GM18909 (cell line): ENCODE measurements around the gene DNAJA4.
A peak's percentile ranks its signal among the peaks of the same experiment; 100 is the strongest.

Experiments used
- ATAC-seq: cut with Tn5 transposase; IDR thresholded peaks from one replicate; pipeline ENCODE4 v1.9.1; 2021; ENCODE audit warnings: mild to moderate bottlenecking; ENCODE audit not compliant: unreplicated experiment, poor library complexity

Gene DNAJA4

DNA sequence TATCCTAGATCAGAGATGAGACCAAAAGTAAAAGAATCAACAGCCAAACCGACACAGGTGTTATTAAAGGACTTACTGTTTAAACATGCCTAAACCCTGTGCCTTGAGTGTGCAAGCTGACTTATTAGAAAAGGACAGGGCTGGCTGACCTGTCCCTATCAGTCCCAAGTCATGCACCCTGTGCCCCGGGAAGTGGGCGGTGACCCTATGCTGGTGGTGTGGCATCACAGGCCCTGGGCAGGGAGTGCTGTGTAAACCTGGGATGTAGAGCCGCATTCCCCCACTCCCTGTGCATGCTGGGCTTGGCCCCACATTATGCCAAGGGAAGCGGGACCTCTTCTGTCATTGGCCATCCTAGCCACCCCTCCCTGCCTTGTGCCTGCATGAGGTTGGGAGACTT lies 10.6 kb downstream of the DNAJA4 start:
- ATAC-seq: no peak

GRCh38 chr15:78276064-78276943 lies 11.9 kb downstream of the DNAJA4 start:
- ATAC-seq: no peak

GRCh38 chr15:78280319-78281072 lies 16.1 kb downstream of the DNAJA4 start:
- ATAC-seq: no peak

DNA sequence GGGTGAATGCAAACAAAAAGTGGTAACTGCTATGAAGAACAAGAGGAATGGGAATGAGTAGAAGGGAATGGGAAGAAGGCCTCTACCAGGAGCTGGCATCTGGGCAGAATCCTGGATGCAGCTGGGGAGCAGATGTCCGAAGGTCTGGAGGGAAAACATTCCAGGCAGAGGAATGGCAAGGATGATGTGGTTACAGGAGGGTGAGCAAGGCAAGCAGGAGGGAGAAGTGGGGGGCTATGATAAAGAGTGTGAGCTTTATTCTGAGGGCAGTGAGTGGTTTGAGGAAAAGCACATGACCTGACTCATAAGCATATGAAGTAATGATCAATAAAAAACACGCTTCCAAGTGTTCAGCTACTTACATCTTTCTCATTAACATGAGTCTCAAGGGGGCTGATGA lies 18.0 kb downstream of the DNAJA4 start:
- no peak for ATAC-seq

- no peak for ATAC-seq
Observed at GRCh38 chr15:78284758-78285157, 20.4 kb downstream of the DNAJA4 start.

DNA sequence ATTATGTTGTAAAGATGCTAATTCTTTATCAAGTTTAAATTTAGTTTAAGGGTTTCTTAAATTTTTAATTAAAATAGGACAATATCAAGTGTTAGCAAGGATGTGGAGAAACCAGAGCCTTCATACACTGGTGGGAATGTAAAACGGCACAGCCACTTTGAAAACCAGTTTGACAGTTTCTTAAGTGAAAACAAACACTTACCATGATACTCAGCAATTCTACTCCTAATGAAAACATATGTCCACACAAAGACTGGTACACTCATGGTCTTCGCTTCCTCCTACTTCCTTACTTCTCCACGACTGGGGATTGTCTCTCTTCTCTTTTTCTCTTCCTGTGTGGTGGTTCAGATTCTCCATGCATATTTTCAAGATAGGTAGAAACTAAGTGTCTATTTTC lies 25.9 kb downstream of the DNAJA4 start:
- ATAC-seq: no peak

DNA sequence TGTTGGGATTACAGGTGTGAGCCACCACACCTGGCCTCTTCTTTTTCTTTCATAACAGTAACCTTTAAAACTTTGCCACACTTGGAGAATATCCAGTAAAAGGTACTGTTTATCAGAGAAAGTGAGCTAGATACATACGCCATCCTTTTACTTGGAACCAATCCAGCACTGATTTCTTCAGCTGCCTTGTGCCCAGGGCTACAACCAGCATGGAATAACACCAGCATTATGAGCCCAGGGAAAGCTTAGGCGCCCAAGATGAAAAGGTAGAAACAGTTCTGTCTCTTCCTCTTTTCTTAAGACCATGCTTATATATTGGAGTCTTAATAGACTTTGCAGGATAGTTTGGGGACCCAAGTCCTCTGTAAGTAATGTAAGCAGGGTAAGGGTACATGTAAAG lies 26.7 kb downstream of the DNAJA4 start:
- ATAC-seq: no peak

GRCh38 chr15:78291698-78292097 lies 27.3 kb downstream of the DNAJA4 start:
- no peak for ATAC-seq

- no peak for ATAC-seq
Observed at GRCh38 chr15:78292219-78292618, 27.9 kb downstream of the DNAJA4 start.

- peak; percentile 90 for ATAC-seq
Observed at GRCh38 chr15:78299101-78299930, 35.0 kb downstream of the DNAJA4 start, which contains the start of gene SKIC8. SKIC8 (minus strand) TSS chr15:78299609; CDS start chr15:78295686, 3,923 bp downstream.

GRCh38 chr15:78301326-78301725 lies 37.0 kb downstream of the DNAJA4 start:
- no peak for ATAC-seq

GRCh38 chr15:78301828-78302227 lies 37.5 kb downstream of the DNAJA4 start:
- ATAC-seq: no peak

DNA sequence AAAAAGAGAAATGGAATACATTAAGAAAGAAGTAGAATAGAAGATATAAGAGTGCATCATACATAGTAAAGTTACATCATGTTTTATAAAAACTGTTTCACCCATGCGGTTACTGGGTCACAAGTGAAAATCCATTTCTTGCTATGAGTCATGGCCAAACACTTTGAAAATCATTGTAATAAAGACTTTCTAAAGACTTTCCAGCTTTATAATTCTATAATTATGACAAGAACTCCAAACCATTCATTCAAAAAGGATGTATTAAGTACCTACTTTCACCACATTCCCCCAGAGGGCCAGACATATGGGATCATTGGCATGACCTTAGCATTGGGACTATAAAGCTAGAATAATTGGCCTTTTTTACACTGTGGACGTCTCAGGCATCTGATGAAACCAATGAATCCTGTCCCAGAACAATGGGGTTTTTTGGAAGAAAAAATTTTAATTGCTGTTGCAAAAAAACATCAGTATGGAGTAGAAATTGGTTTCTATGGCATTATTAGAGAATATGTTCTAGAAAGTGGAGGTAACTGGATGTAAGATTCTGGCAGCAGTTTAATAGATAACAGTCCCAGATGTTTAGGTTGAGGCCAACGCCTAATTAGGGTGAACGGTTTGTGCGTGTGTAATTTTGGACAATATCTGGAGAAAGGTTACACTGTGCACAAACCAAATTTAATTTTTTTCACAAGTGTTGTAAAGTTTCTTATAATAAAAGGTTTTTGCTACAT lies 38.4 kb downstream of the DNAJA4 start:
- no peak for ATAC-seq

GRCh38 chr15:78304216-78305066 lies 40.1 kb downstream of the DNAJA4 start:
- no peak for ATAC-seq

GRCh38 chr15:78306176-78306774 lies 41.9 kb downstream of the DNAJA4 start:
- no peak for ATAC-seq

- no peak for ATAC-seq
Observed at GRCh38 chr15:78307976-78308375, 43.6 kb downstream of the DNAJA4 start.

GRCh38 chr15:78308422-78309032 lies 44.2 kb downstream of the DNAJA4 start:
- no peak for ATAC-seq

- no peak for ATAC-seq
Observed at GRCh38 chr15:78311292-78311691, 46.9 kb downstream of the DNAJA4 start.
